IPS DF 6.9 (cell line): ENCODE measurements around the gene COA1.
"Not testable (repeated sequence)": the region's sequence is repeated elsewhere in the genome, so short reads cannot be mapped to it uniquely, and the experiment has no call there.

ENCODE experiments used
- DNase-seq: peaks from one replicate; pipeline ENCODE4 v3.0.0-alpha.2; 2013; ENCODE audit warnings: low read depth, low spot score
- H3K27ac ChIP-seq: one replicate; pipeline ENCODE4 v1.5.1; 2013; ENCODE audit warnings: low read length, control low read depth
- H3K27me3 ChIP-seq: 2 replicates; pipeline ENCODE4 v1.6.1; 2013; ENCODE audit warnings: mild to moderate bottlenecking, low read length; ENCODE audit not compliant: control insufficient read depth, insufficient read depth
- H3K36me3 ChIP-seq: 2 replicates; pipeline ENCODE4 v1.6.1; 2013; ENCODE audit warnings: low read length; ENCODE audit not compliant: control insufficient read depth, insufficient read depth
- H3K4me1 ChIP-seq: 2 replicates; pipeline ENCODE4 v1.6.1; 2013; ENCODE audit warnings: low read length; ENCODE audit not compliant: control insufficient read depth, insufficient read depth
- H3K4me3 ChIP-seq: 2 replicates; pipeline ENCODE4 v1.5.1; 2013; ENCODE audit warnings: mild to moderate bottlenecking, low read length
- H3K9me3 ChIP-seq: 2 replicates; pipeline ENCODE4 v1.6.1; 2013; ENCODE audit warnings: low read length, inconsistent platforms; ENCODE audit not compliant: control insufficient read depth, insufficient read depth
- WGBS: extraction: QIAGEN DNeasy Blood & Tissue Kit; methylation state at CpG from one replicate; pipeline ENCODE4 v1.1.7; 2013; ENCODE audit warnings: mixed read lengths, missing lambda C conversion rate; ENCODE audit not compliant: insufficient read length, insufficient coverage; 5-methylcytosine and 5-hydroxymethylcytosine counted together

The COA1 gene

GRCh38 chr7:43747328-43748105 lies 18.2 kb upstream of the COA1 start:
- no peak for DNase-seq
- Histone ChIP-seq H3K27ac (no peak overlapping the region), H3K9me3 (no peaks in the 10 kb centered on the region), H3K4me1 (no peaks in the 10 kb centered on the region), H3K4me3 (no peak overlapping the region), H3K27me3 (no peaks in the 10 kb centered on the region), H3K36me3 (no peaks in the 10 kb centered on the region)
- no CpG with 5 or more reads among the region's 9 CpGs for WGBS

GRCh38 chr7:43742692-43743091 lies 13.4 kb upstream of the COA1 start:
- Histone ChIP-seq H3K4me3 (no peak overlapping the region), H3K36me3 (no peaks in the 10 kb centered on the region), H3K27me3 (no peaks in the 10 kb centered on the region), H3K27ac (no peak overlapping the region), H3K4me1 (no peaks in the 10 kb centered on the region), H3K9me3 (no peaks in the 10 kb centered on the region)
- no peak for DNase-seq

DNA sequence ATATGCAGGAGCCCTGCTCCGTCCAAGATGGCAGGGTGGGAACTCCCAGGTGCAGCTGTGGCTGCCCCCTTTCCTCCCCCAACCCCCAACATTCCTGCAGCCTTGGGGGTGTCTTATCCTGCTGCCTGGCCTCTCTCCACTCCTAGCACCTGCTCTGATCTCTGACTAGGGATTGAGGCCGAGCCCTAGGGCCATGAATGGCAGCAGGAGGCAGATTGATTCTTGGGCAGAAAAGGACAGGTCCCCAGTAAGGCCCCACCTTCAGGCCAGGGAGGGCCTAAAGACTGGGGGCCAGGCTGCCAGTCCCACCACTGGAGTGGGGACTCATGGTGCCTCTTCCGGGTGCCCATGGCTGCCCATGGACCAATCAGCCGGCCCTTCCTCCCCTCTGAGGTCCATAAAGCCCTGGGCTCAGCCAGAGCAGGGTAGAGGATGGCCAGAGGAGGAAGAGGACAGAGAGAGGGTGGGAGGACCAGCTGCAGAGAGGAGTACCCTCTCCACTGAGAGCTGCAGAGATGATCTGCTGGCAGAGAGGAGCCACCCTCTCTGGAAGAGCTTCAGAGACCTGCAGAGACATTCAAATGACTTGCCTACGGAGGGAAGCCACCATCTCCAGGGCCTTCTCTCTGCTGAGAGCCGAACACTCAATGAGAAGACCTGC lies 8.3 kb upstream of the COA1 start:
- no peaks in the 10 kb centered on the region for H3K36me3 ChIP-seq
- DNase-seq: no peak
- no peaks in the 10 kb centered on the region for H3K4me1 ChIP-seq
- H3K4me3 ChIP-seq: no peak overlapping the region
- H3K27me3 ChIP-seq: no peaks in the 10 kb centered on the region
- no peaks in the 10 kb centered on the region for H3K9me3 ChIP-seq
- no peak overlapping the region for H3K27ac ChIP-seq
- no CpG with 5 or more reads among the region's 6 CpGs for WGBS

DNA sequence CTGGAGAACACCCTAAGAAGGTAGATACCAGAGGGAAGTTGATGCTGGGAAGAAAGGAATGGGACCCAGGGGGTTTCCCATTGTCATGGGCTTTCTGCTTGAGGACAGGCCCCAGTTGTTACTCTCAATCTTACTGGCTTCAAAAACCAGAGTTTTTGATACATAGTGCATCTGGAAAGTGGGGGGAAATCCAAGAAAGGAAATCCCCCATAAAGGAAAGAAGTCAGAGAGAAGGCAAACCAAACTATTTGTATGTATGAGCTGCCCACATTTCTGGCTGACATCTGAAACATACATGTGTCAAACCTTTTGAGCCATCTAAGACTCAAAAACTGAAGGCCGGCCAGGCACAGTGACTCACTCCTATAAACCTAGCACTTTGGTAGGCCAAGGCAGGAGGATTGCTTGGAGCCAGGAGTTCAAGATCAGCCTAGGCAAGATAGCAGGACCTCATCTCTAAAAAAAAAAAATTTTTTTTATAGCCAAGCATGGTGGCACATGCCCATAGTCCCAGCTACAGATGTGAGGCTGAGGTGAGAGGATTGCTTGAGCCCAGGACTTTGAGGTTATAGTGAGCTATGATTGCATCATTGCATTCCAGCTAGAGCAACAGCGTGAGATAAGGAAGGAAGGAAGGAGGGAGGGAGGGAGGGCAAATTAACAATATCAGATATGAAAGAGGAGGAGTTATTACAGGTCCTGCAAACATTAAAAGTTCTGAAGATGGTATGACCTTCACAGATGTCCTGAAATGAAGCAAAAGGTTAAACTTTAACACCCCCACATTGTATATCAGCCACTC lies 6.7 kb upstream of the COA1 start:
- no peaks in the 10 kb centered on the region for H3K27me3 ChIP-seq
- no peaks in the 10 kb centered on the region for H3K4me1 ChIP-seq
- no peaks in the 10 kb centered on the region for H3K9me3 ChIP-seq
- no CpG with 5 or more reads among the region's 2 CpGs for WGBS
- no peaks in the 10 kb centered on the region for H3K36me3 ChIP-seq
- no peak for DNase-seq
- H3K4me3 ChIP-seq: no peak overlapping the region
- no peak overlapping the region for H3K27ac ChIP-seq

DNA sequence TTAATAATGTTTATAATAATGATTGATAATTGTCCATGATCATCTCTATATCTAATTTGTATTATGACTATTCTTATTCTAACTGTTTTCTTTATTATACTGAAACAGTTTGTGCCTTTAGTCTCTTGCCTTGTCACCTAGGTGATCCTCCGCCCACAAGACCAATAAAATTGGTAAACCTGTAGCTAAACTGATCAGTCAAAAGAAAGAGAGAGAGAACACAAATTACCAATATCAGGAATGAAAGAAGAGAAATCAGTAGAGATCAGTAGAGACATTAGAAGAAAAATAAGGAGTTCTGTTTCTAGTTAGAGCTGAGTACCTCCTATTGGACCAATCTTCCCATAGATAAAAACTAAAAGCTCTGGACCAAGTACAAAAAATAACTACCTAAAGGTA lies 6.1 kb upstream of the COA1 start:
- WGBS: no CpG with 5 or more reads among the region's 1 CpG
- no peaks in the 10 kb centered on the region for H3K36me3 ChIP-seq
- no peak overlapping the region for H3K4me3 ChIP-seq
- no peak overlapping the region for H3K27ac ChIP-seq
- H3K9me3 ChIP-seq: no peaks in the 10 kb centered on the region
- no peaks in the 10 kb centered on the region for H3K27me3 ChIP-seq
- DNase-seq: no peak
- H3K4me1 ChIP-seq: no peaks in the 10 kb centered on the region

DNA sequence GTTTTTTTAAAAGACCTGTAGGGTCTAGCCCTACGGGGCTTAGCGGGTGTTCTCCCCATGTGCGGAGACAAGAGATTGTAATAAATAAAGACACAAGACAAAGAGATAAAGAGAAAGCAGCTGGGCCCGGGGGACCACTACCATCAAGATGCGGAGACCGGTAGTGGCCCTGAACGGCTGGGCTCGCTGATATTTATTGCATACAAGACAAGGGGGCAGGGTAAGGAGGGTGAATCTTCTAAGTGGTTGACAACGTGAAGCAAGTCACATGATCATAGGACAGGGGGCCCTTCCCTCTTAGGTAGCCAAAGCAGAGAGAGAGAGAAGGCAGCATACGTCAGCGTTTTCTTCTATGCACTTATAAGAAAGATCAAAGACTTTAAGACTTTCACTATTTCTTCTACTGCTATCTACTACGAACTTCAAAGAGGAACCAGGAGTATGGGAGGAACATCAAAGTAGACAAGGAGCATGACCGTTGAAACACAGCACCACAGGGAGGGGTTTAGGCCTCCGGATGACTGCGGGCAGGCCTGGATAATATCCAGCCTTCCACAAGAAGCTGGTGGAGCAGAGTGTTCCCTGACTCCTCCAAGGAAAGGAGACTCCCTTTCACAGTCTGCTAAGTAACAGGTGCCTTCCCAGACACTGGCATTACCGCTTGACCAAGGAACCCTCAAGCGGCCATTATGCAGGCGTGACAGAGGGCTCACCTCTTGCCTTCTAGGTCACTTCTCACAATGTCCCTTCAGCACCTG lies 5.4 kb upstream of the COA1 start:
- not testable (repeated sequence) for H3K4me3 ChIP-seq, H3K27ac ChIP-seq, DNase-seq, H3K9me3 ChIP-seq, H3K36me3 ChIP-seq, H3K27me3 ChIP-seq, H3K4me1 ChIP-seq
- WGBS: no CpG with 5 or more reads among the region's 18 CpGs

GRCh38 chr7:43731494-43731893 lies 2.2 kb upstream of the COA1 start:
- H3K27me3 ChIP-seq, H3K9me3 ChIP-seq, H3K36me3 ChIP-seq, H3K4me3 ChIP-seq, H3K27ac ChIP-seq, H3K4me1 ChIP-seq, DNase-seq: not testable (repeated sequence)
- WGBS: no CpG with 5 or more reads among the region's 3 CpGs

DNA sequence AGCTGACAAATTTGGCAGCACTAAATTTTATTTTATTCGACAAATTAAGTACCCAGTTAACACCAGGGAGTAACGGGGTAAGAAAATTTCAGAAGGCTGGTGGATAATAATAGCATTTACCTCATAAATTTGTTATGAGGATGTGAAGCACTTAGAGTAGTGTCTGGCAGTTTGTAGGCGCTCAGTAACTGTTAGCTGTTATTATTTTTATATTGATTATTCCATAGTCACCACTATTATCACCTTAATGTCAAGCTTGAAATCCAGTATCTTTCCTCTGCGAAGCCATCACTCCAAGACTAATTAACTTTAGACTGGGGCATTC lies 563 bp upstream of the COA1 start:
- Histone ChIP-seq H3K27me3 (no peaks in the 10 kb centered on the region), H3K27ac (no peak overlapping the region), H3K36me3 (no peaks in the 10 kb centered on the region), H3K4me1 (no peaks in the 10 kb centered on the region; the same call in 1 of the 2 replicates), H3K4me3 (peak overlapping the region; percentile 98; the same call in 1 of the 2 replicates), H3K9me3 (no peaks in the 10 kb centered on the region)
- WGBS: no CpG with 5 or more reads among the region's 4 CpGs
- no peak for DNase-seq

- no CpG with 5 or more reads among the region's 1 CpG for WGBS
- Histone ChIP-seq H3K27me3 (no peaks in the 10 kb centered on the region), H3K4me3 (no peak overlapping the region), H3K27ac (no peak overlapping the region), H3K4me1 (no peaks in the 10 kb centered on the region; the same call in 1 of the 2 replicates), H3K9me3 (no peaks in the 10 kb centered on the region), H3K36me3 (no peaks in the 10 kb centered on the region)
- DNase-seq: no peak
Observed at GRCh38 chr7:43727494-43727893, 1.8 kb downstream of the COA1 start.

DNA sequence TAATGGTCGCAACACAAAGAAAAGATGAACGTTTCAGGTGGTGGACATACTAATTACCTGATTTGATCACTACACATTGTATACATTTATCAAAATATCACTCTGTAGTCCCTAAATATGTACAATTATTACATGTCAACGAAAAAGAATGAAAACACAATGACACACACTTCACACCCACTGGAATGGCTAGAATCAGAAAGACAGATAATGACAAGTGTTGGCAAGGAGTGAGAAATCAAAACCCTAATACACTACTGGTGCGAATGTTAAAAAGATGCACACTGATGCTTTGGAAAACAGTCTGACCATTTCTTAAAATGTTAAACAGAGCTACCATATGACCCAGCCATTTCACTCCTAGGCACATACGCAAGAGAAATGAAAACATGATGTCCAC lies 2.3 kb downstream of the COA1 start:
- Histone ChIP-seq H3K4me3 (no peak overlapping the region), H3K4me1 (no peaks in the 10 kb centered on the region; the same call in 1 of the 2 replicates)
- no CpG with 5 or more reads among the region's 5 CpGs for WGBS

More for the DNA sequence above, 2.3 kb downstream of the COA1 start:
- Histone ChIP-seq H3K27ac (no peak overlapping the region), H3K36me3 (no peaks in the 10 kb centered on the region), H3K27me3 (no peaks in the 10 kb centered on the region), H3K9me3 (no peaks in the 10 kb centered on the region)
- no peak for DNase-seq
